ENCODE measurements around the gene CLNS1A.
"Not testable (repeated sequence)": the region's sequence is repeated elsewhere in the genome, so short reads cannot be mapped to it uniquely, and the experiment has no call there.

DNA sequence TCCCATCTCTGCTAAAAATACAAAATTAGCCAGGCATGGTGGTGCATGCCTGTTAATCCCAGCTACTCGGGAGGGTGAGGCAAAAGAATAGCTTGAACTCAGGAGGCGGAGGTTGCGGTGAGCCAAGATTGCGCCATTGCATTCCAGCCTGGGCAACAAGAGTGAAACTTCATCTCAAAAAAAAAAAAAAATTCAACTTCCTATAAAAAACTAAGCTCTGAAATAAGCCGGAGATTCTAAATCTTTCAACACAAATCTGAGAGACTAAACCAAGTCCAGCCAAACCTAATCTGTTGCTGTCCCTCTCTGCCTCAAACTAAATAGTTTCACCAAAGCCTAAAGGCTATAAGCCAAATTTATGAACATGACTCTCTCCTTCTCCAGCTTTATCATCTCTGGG, 3.7 kb downstream of the CLNS1A start:
- not testable (repeated sequence) for TF ChIP-seq EZH2 (IDR thresholded peaks at IDR 0.05; ENCODE audit: low read length)
- TF ChIP-seq, protein P1, sequence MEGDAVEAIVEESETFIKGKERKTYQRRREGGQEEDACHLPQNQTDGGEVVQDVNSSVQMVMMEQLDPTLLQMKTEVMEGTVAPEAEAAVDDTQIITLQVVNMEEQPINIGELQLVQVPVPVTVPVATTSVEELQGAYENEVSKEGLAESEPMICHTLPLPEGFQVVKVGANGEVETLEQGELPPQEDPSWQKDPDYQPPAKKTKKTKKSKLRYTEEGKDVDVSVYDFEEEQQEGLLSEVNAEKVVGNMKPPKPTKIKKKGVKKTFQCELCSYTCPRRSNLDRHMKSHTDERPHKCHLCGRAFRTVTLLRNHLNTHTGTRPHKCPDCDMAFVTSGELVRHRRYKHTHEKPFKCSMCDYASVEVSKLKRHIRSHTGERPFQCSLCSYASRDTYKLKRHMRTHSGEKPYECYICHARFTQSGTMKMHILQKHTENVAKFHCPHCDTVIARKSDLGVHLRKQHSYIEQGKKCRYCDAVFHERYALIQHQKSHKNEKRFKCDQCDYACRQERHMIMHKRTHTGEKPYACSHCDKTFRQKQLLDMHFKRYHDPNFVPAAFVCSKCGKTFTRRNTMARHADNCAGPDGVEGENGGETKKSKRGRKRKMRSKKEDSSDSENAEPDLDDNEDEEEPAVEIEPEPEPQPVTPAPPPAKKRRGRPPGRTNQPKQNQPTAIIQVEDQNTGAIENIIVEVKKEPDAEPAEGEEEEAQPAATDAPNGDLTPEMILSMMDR (optimal IDR thresholded peaks at IDR 0.05 in 1 of 3, IDR thresholded peaks at IDR 0.05 in 1 of 3, conservative IDR thresholded peaks at IDR 0.05 in 1 of 3; ENCODE audit: extremely low read depth in 1 of 3, insufficient read depth in 2 of 3, low read length in 3 of 3) = not testable (repeated sequence)

Data from keratinocyte (primary cell).